Left kidney (tissue), 1 donor: ENCODE results near the gene KREMEN1. TPM values are rescaled to one million over a fixed set of nuclear protein-coding genes. Genes with fewer than 3 reads are reported as not detected.

ENCODE experiments used
- polyA plus RNA-seq: library from polyadenylated mRNA; unstranded; fragments of 120-200 nt; gene quantifications from one replicate; pipeline ENCODE4 v1.2.1, GENCODE V29; 2013; ENCODE audit not compliant: insufficient read length

The KREMEN1 gene
- polyA plus RNA-seq, 1 donor: 22.3 TPM

Other genes with a start within 250 kb of the KREMEN1 start
- gene ZNRF3, start 189.5 kb upstream of the KREMEN1 start, polyA plus RNA-seq: 30.5 TPM
- gene C22orf31, start 11.2 kb upstream of the KREMEN1 start, polyA plus RNA-seq: 1.5 TPM
- gene EMID1, start 132.9 kb downstream of the KREMEN1 start, polyA plus RNA-seq: 67.6 TPM
- 25.4 TPM for gene RHBDD3, start 194.9 kb downstream of the KREMEN1 start, polyA plus RNA-seq
- gene EWSR1, start 195.2 kb downstream of the KREMEN1 start, polyA plus RNA-seq: 404 TPM
- 5.9 TPM for gene GAS2L1, start 233.6 kb downstream of the KREMEN1 start, polyA plus RNA-seq
- gene RASL10A, start 242.7 kb downstream of the KREMEN1 start, polyA plus RNA-seq: 0.40 TPM